Right lobe of liver (tissue), 6 donors: ENCODE data around the gene USP47. TPM values are rescaled to one million over a fixed set of nuclear protein-coding genes. Genes with fewer than 3 reads are reported as not detected.
A peak's percentile ranks its signal among the peaks of the same experiment; 100 is the strongest.

ENCODE experiments used
- ATAC-seq, 4 donors: fragments of 200-7000 bp; cut with Tn5 transposase; one replicate each; pipeline ENCODE4 v1.9.1; 2020; ENCODE audit warnings: mild to moderate bottlenecking in 4 of 4, moderate library complexity in 4 of 4
- DNase-seq, 3 donors: peaks; one replicate each; pipeline ENCODE4 v3.0.0-alpha.2; 2020
- H3K27ac ChIP-seq, 3 donors: fragments of 200-600 bp; one replicate each; pipeline ENCODE4 v1.8.0; 2022
- H3K27me3 ChIP-seq, 2 donors: fragments of 200-600 bp; one replicate each; pipeline ENCODE4 v1.8.0; 2022
- H3K36me3 ChIP-seq, 4 donors: fragments of 200-600 bp; sonication (generic) in 1 of 4; one replicate each; pipeline versions ENCODE4 v1.5.1 to v1.8.0; 2017 to 2022; ENCODE audit warnings: control low read depth in 1 of 4
- H3K4me1 ChIP-seq, 4 donors: fragments of 200-600 bp; sonication (generic) in 1 of 4; one replicate each; pipeline versions ENCODE4 v1.5.1 to v1.8.0; 2017 to 2022; ENCODE audit warnings: control low read depth in 1 of 4
- H3K4me3 ChIP-seq, 3 donors: fragments of 200-600 bp; one replicate each; pipeline ENCODE4 v1.8.0; 2022
- H3K9me3 ChIP-seq, 4 donors: fragments of 200-600 bp; sonication (generic) in 1 of 4; one replicate each; pipeline versions ENCODE4 v1.5.1 to v1.8.0; 2017 to 2022; ENCODE audit warnings: control low read depth in 1 of 4
- CTCF ChIP-seq, 4 donors: fragments of 200-600 bp in 3 of 4; fragments of 450-650 bp in 1 of 4; IDR thresholded peaks; one replicate each; pipeline versions ENCODE4 v1.5.1 to v1.8.0; 2016 to 2022; ENCODE audit warnings: antibody characterized with exemption in 4 of 4, mild to moderate bottlenecking in 2 of 4
- POLR2A ChIP-seq: fragments of 450-650 bp; IDR thresholded peaks from one replicate; pipeline ENCODE4 v1.6.1; 2017; ENCODE audit warnings: antibody characterized with exemption, mild to moderate bottlenecking
- WGBS: methylation state at CpG from one replicate; pipeline ENCODE4 v1.1.6; 2018; ENCODE audit warnings: low coverage, low lambda C conversion rate; ENCODE audit not compliant: insufficient coverage; ENCODE audit errors: missing lambda C conversion rate; 5-methylcytosine and 5-hydroxymethylcytosine counted together
- intact Hi-C, 2 donors: fragments of 100-400 bp; cut with DNase I; formaldehyde crosslinking; loops; one replicate each; pipeline versions ENCODE4 v1.11.2 to v1.14.1; 2022
- total RNA-seq, 6 experiments: library from RNA; depleted of rRNA in 2 of 6; stranded (reverse); fragments of >200 nt in 2 of 6; fragmentation: NEBNext Ultra II Directional in 3 of 6; extraction: Animal tissue kit (Norgen Biotek cat#: 25700) in 3 of 6; gene quantifications; one replicate each; pipeline versions ENCODE4 v1.1.0 to v1.2.4, GENCODE V29; 2016 to 2023
- donor health status: DM: no; HTN: yes; CAD: no.
- donor health status: DM: no; HTN: no; CAD: no.
- donor health status: DM: no; HTN: no; CAD: no.
- donor health status: DM: no; HTN: yes; CAD: no.
- donor health status: DM: no; HTN: yes; CAD: no.

The USP47 gene
- total RNA-seq, 6 experiments from 2014 or later, result 25.2 to 38.1 (median 29.6) TPM

GRCh38 chr11:11848891-11849746 lies 7.3 kb downstream of the USP47 start:
- Histone ChIP-seq H3K36me3 (no peaks in the 10 kb centered on the region), H3K4me1 (peaks cover 0 to 47% (median 21%) of the 10 kb centered on the region in 4 donors), H3K27ac (no peak overlapping the region), H3K27me3 (no peaks in the 10 kb centered on the region), H3K4me3 (no peak overlapping the region), H3K9me3 (no peaks in the 10 kb centered on the region)
- intact Hi-C loops, result loop anchor here in 1 of 2 donors (5.0 kb wide), 1 partner anchor 47 kb away; no protein-coding TSS in a partner anchor
- WGBS, result 58% methylated on average over 7 of the region's 7 CpGs
- peak; percentile 94 to 97 (median 96) for ATAC-seq
- TF ChIP-seq CTCF (IDR thresholded peaks at IDR 0.05) (peak; percentile 59 to 71 (median 70)), POLR2A (no peak)
- DNase-seq, result peak in 2 of 3 donors; percentile 40 to 74

- intact Hi-C loops, result no loop called here
- ATAC-seq (no peak), DNase-seq (no peak)
- no peak for TF ChIP-seq POLR2A
- TF ChIP-seq CTCF (IDR thresholded peaks at IDR 0.05), result no peak
- Histone ChIP-seq H3K4me1 (peaks cover 0 to 32% (median 15%) of the 10 kb centered on the region in 4 donors), H3K27me3 (no peaks in the 10 kb centered on the region), H3K4me3 (no peak overlapping the region), H3K27ac (no peak overlapping the region), H3K36me3 (no peaks in the 10 kb centered on the region), H3K9me3 (no peaks in the 10 kb centered on the region)
- WGBS, result 63% methylated on average over 3 of the region's 3 CpGs
Measured at GRCh38 chr11:11850668-11851067, 8.9 kb downstream of the USP47 start.

- DNase-seq (no peak), ATAC-seq (peak; percentile 22 to 63 (median 54))
- WGBS, result 12% methylated on average over 1 of the region's 1 CpG
- no peaks in the 10 kb centered on the region for H3K36me3 ChIP-seq
- H3K4me3 ChIP-seq, result no peak overlapping the region
- no peaks in the 10 kb centered on the region for H3K27me3 ChIP-seq
- peaks cover 0 to 33% (median 11%) of the 10 kb centered on the region in 4 donors for H3K4me1 ChIP-seq
- intact Hi-C loops, result no loop called here
- no peak overlapping the region for H3K27ac ChIP-seq
- no peaks in the 10 kb centered on the region for H3K9me3 ChIP-seq
- TF ChIP-seq CTCF (IDR thresholded peaks at IDR 0.05) (no peak), POLR2A (no peak)
Measured at GRCh38 chr11:11856638-11857037, 14.9 kb downstream of the USP47 start.

GRCh38 chr11:11857769-11858168 lies 16.0 kb downstream of the USP47 start:
- no peaks in the 10 kb centered on the region for H3K9me3 ChIP-seq
- WGBS, result 20% methylated on average over 5 of the region's 5 CpGs
- H3K36me3 ChIP-seq, result no peaks in the 10 kb centered on the region
- TF ChIP-seq CTCF (IDR thresholded peaks at IDR 0.05), result no peak
- TF ChIP-seq POLR2A, result no peak
- H3K27ac ChIP-seq, result no peak overlapping the region
- DNase-seq, result no peak
- intact Hi-C loops, result no loop called here
- peak overlapping the region in 2 of 3 donors; percentile 8 to 12 for H3K4me3 ChIP-seq
- H3K4me1 ChIP-seq, result peaks cover 0 to 30% (median 11%) of the 10 kb centered on the region in 4 donors
- peak; percentile 89 to 97 (median 92) for ATAC-seq
- no peaks in the 10 kb centered on the region for H3K27me3 ChIP-seq
